Endothelial cell (in vitro differentiated cells): Measurements from ENCODE around the gene ZSCAN5A. TPM values are rescaled to one million over a fixed set of nuclear protein-coding genes. Genes with fewer than 3 reads are reported as not detected.

Experiments
- DNase-seq: peaks from one replicate; pipeline ENCODE4 v3.0.0; 2021; ENCODE audit warnings: low spot score
- H3K27ac Mint-ChIP-seq: one replicate; pipeline ENCODE4 v1.8.0; 2021; ENCODE audit warnings: mixed read lengths, inconsistent platforms; ENCODE audit not compliant: unreplicated experiment
- H3K27me3 Mint-ChIP-seq: one replicate; pipeline ENCODE4 v1.8.0; 2021; ENCODE audit warnings: mild to moderate bottlenecking, moderate library complexity, mixed read lengths, inconsistent platforms; ENCODE audit not compliant: unreplicated experiment
- H3K36me3 Mint-ChIP-seq: one replicate; pipeline ENCODE4 v1.8.0; 2021; ENCODE audit warnings: mild to moderate bottlenecking, low read depth, mixed read lengths, inconsistent platforms; ENCODE audit not compliant: unreplicated experiment
- H3K4me1 Mint-ChIP-seq: one replicate; pipeline ENCODE4 v1.8.0; 2021; ENCODE audit warnings: mild to moderate bottlenecking, mixed read lengths, inconsistent platforms; ENCODE audit not compliant: unreplicated experiment
- H3K4me3 Mint-ChIP-seq: one replicate; pipeline ENCODE4 v1.8.0; 2021; ENCODE audit warnings: mild to moderate bottlenecking, mixed read lengths, inconsistent platforms; ENCODE audit not compliant: unreplicated experiment
- H3K9me3 Mint-ChIP-seq: one replicate; pipeline ENCODE4 v1.8.0; 2021; ENCODE audit warnings: mixed read lengths, inconsistent platforms; ENCODE audit not compliant: unreplicated experiment
- CTCF ChIP-seq: fragments of 200-600 bp; sonication (generic); IDR thresholded peaks from one replicate; pipeline ENCODE4 v1.5.0; 2021; ENCODE audit warnings: antibody characterized with exemption; ENCODE audit not compliant: unreplicated experiment
- total RNA-seq: library from RNA; stranded (reverse); fragmentation: NEBNext Ultra II Directional; extraction: Animal tissue kit (Norgen Biotek cat#: 25700); gene quantifications from one replicate; pipeline ENCODE4 v1.2.1, GENCODE V29; 2021; ENCODE audit not compliant: unreplicated experiment

Gene ZSCAN5A
- total RNA-seq, 1 donor from 2014 or later: 10.4 TPM

GRCh38 chr19:56174086-56174485 is 140.6 kb downstream of the ZSCAN5A start:
- no peak for TF ChIP-seq CTCF
- peaks cover 8% of the 10 kb centered on the region for H3K27me3 Mint-ChIP-seq

More at GRCh38 chr19:56174086-56174485, 140.6 kb downstream of the ZSCAN5A start:
- Mint-ChIP-seq H3K27ac (no peak overlapping the region), H3K9me3 (no peaks in the 10 kb centered on the region), H3K4me1 (no peaks in the 10 kb centered on the region), H3K36me3 (no peaks in the 10 kb centered on the region), H3K4me3 (no peak overlapping the region)
- DNase-seq: no peak

Other genes with a start within 250 kb of the ZSCAN5A start
- 31.2 TPM for gene ZNF787, start 193.5 kb downstream of the ZSCAN5A start, total RNA-seq
- gene ZNF444, start 173.6 kb downstream of the ZSCAN5A start, total RNA-seq: 40.8 TPM
- not detected for gene GALP, start 138.8 kb downstream of the ZSCAN5A start, total RNA-seq
- gene ZSCAN5B, start 117.1 kb downstream of the ZSCAN5A start, total RNA-seq: not detected
- not detected for gene ZSCAN5C, start 112.6 kb downstream of the ZSCAN5A start, total RNA-seq
- not detected for gene EDDM13, start 42.1 kb downstream of the ZSCAN5A start, total RNA-seq
- 3.5 TPM for gene ZNF582, start 78.7 kb upstream of the ZSCAN5A start, total RNA-seq
- gene ZNF583, start 89.5 kb upstream of the ZSCAN5A start, total RNA-seq: 7.8 TPM
- 3.4 TPM for gene ZNF667, start 162.5 kb upstream of the ZSCAN5A start, total RNA-seq
- gene ZNF471, start 193.0 kb upstream of the ZSCAN5A start, total RNA-seq: 2.6 TPM
- gene ZFP28, start 224.1 kb upstream of the ZSCAN5A start, total RNA-seq: 1.9 TPM